Neural crest cell (in vitro differentiated cells): ENCODE data around the gene FAM118A. TPM values are rescaled to one million over a fixed set of nuclear protein-coding genes. Genes with fewer than 3 reads are reported as not detected.
"Not testable (repeated sequence)": the region's sequence is repeated elsewhere in the genome, so short reads cannot be mapped to it uniquely, and the experiment has no call there.

ENCODE experiments used
- DNase-seq: peaks from one replicate; pipeline ENCODE4 v3.0.0; 2021; ENCODE audit warnings: low read depth, mixed read lengths, low spot score
- H3K27ac Mint-ChIP-seq: one replicate; pipeline ENCODE4 v1.8.0; 2021; ENCODE audit warnings: mild to moderate bottlenecking, mixed read lengths; ENCODE audit not compliant: unreplicated experiment
- H3K27me3 Mint-ChIP-seq: 2 replicates; pipeline ENCODE4 v1.8.0; 2021; ENCODE audit warnings: low read depth, mild to moderate bottlenecking, mixed read lengths
- H3K36me3 Mint-ChIP-seq: 2 replicates; pipeline ENCODE4 v1.8.0; 2021; ENCODE audit warnings: low read depth, mild to moderate bottlenecking, mixed read lengths
- H3K4me1 Mint-ChIP-seq: 2 replicates; pipeline ENCODE4 v1.8.0; 2021; ENCODE audit warnings: mixed read lengths
- H3K4me3 Mint-ChIP-seq: one replicate; pipeline ENCODE4 v1.8.0; 2021; ENCODE audit warnings: mild to moderate bottlenecking, mixed read lengths
- H3K9me3 Mint-ChIP-seq: 2 replicates; pipeline ENCODE4 v1.8.0; 2021; ENCODE audit warnings: mixed read lengths
- total RNA-seq: library from RNA; stranded (reverse); gene quantifications from 2 replicates; pipeline ENCODE4 v1.2.1, GENCODE V29; 2021
- TF ChIP-seq, protein P1 (sequence below): fragments of 200-600 bp; sonication (generic); conservative IDR thresholded peaks from 2 replicates; pipeline ENCODE4 v1.5.0; 2021; ENCODE audit warnings: antibody characterized with exemption, mild to moderate bottlenecking

Gene FAM118A
- total RNA-seq, 1 donor from 2014 or later = 60.7 TPM

DNA sequence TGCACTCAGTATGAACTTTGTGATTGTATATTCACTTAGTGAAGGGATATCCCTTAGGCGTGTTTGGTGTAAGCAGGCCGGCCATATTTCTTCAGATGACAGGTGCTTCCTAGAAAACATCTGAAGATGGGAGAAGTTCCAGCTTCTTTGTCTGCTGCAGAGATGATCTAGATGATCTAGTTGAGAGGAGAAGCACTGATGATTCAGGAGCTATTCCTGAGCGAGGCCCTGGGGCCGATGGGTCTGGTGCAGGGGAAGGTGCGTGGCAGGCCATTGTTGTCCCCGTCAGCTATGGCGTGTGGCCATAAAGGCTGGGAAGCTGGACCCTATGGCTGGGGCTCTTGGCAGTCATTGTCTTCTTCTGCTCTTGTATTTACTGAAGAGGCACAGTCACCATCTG is 14.0 kb downstream of the FAM118A start:
- no peaks in the 10 kb centered on the region for H3K9me3 Mint-ChIP-seq
- H3K4me1 Mint-ChIP-seq = peaks cover 14% of the 10 kb centered on the region
- no peak overlapping the region for H3K27ac Mint-ChIP-seq
- H3K4me3 Mint-ChIP-seq = no peak overlapping the region
- TF ChIP-seq, protein P1, sequence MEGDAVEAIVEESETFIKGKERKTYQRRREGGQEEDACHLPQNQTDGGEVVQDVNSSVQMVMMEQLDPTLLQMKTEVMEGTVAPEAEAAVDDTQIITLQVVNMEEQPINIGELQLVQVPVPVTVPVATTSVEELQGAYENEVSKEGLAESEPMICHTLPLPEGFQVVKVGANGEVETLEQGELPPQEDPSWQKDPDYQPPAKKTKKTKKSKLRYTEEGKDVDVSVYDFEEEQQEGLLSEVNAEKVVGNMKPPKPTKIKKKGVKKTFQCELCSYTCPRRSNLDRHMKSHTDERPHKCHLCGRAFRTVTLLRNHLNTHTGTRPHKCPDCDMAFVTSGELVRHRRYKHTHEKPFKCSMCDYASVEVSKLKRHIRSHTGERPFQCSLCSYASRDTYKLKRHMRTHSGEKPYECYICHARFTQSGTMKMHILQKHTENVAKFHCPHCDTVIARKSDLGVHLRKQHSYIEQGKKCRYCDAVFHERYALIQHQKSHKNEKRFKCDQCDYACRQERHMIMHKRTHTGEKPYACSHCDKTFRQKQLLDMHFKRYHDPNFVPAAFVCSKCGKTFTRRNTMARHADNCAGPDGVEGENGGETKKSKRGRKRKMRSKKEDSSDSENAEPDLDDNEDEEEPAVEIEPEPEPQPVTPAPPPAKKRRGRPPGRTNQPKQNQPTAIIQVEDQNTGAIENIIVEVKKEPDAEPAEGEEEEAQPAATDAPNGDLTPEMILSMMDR = no peak
- no peaks in the 10 kb centered on the region for H3K27me3 Mint-ChIP-seq
- no peak for DNase-seq
- H3K36me3 Mint-ChIP-seq = peaks cover 17% of the 10 kb centered on the region

DNA sequence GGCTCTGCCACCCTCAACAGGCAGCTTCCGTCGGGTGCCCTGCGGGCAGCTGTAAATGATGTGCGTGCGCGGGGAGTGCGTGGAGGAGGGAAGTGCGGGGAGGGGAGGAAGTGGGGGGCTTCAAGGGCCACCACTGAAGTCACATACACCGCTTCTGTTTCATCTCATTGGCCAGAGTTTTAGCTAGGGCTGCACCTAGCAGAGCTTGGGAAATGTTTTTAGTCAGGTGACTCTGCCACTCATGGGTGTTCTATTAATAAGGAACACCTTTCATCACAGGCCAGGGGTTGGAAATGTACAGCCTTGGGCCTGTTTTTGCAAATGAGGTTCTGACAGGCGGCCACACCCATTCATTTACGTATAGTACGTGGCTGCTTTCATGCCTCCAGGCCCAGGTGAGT is 14.6 kb downstream of the FAM118A start:
- peaks cover 17% of the 10 kb centered on the region for H3K36me3 Mint-ChIP-seq
- no peaks in the 10 kb centered on the region for H3K27me3 Mint-ChIP-seq
- TF ChIP-seq, protein P1 = no peak
- H3K9me3 Mint-ChIP-seq = no peaks in the 10 kb centered on the region
- no peak for DNase-seq
- no peak overlapping the region for H3K4me3 Mint-ChIP-seq
- H3K27ac Mint-ChIP-seq = no peak overlapping the region
- H3K4me1 Mint-ChIP-seq = peaks cover 8% of the 10 kb centered on the region

DNA sequence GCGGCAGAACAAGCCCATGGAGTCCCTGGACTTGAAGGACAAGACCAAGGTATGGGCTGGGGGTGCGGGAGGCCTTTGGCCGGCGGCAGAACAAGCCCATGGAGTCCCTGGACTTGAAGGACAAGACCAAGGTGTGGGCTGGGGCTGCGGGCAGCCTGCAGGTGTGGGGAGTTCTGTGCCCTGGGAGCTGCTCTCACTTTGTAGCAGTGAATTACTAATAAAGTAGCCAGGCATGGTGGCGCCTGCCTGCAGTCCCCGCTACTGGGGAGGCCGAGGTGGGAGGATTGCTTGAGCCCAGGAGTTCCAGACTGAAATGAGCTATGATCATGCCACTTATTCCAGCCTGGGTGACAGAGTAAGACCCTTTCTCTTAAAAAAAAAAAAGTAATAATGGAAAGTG is 18.5 kb downstream of the FAM118A start:
- H3K4me3 Mint-ChIP-seq, H3K27ac Mint-ChIP-seq, H3K9me3 Mint-ChIP-seq, H3K27me3 Mint-ChIP-seq, DNase-seq, H3K4me1 Mint-ChIP-seq: not testable (repeated sequence)
- peaks cover 16% of the 10 kb centered on the region for H3K36me3 Mint-ChIP-seq

DNA sequence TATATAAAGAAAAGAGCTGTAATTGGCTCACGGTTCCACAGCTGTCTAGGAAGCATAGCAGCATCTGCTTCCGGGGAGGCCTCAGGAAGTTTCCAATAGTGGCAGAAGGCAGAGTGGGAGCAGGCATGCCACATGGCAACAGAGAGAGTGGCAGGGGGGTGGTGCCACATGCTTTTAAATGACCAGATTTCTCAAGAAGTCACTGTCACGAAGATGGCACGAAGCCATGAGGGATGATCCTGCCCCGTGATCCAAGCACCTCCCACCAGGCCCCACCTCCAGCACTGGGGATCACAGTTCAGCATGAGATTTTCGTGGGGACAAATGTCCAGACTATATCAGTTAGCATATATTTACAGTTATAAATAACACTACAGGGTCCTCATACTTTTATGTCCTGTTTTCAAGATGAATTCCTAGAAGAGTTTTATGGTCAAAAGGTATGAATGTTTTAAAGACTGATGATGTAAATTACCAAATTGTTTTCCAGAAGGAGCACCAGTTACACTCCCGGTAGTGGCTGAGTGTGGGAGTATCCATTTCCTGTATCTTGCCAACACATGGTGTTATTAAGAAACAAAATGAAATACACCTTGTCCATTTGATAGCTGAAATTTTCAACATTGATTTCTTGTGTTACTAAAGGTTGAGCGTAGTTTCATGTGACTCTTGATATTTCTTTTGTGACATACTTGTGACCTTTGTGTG is 19.2 kb downstream of the FAM118A start:
- Mint-ChIP-seq H3K9me3 (no peaks in the 10 kb centered on the region), H3K4me1 (no peaks in the 10 kb centered on the region), H3K36me3 (peaks cover 9% of the 10 kb centered on the region), H3K27me3 (no peaks in the 10 kb centered on the region), H3K4me3 (no peak overlapping the region), H3K27ac (no peak overlapping the region)
- TF ChIP-seq, protein P1 = no peak
- no peak for DNase-seq

DNA sequence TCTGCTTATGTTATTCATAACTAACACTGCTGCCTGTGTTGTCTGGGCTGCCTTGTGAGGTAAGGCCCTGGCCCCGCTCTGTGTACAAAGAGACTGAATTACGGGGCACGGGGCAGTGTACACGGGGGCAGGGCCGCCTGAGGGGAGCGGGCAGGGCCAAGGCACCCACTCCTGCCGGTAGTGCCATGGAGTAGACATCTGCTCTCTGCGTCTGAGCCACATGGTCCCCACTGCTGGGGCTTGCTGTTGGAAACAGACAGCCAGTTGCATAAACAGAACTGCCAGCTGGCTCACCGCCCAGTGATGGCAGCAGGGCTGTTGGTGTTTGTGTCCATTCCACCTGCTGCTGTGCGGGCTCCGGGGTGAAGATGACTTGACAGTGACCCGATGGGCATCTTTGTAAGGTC is 19.8 kb downstream of the FAM118A start:
- no peaks in the 10 kb centered on the region for H3K27me3 Mint-ChIP-seq
- DNase-seq = no peak
- H3K27ac Mint-ChIP-seq = no peak overlapping the region
- no peaks in the 10 kb centered on the region for H3K9me3 Mint-ChIP-seq
- H3K4me1 Mint-ChIP-seq = no peaks in the 10 kb centered on the region
- no peak overlapping the region for H3K4me3 Mint-ChIP-seq
- TF ChIP-seq, protein P1 = no peak
- H3K36me3 Mint-ChIP-seq = peaks cover 9% of the 10 kb centered on the region

DNA sequence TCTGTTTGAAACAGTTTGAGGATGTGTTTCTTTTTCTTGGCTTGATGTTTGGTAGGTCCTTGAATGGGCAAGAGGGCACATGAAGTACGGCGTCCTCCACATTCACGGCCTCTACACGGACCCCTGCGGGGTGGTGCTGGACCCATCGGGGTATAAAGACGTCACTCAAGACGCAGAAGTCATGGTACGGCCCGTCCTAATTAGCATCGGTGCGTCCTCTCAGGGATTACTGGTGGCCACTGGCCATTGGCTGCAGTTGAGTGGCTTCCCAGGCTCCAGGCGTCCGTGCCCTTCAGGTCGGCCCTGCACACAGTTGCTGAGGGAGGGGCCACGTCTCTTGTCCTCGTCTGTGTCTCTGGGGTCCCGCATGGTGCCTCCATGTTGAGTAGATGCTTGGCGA is 20.8 kb downstream of the FAM118A start:
- no peak overlapping the region for H3K4me3 Mint-ChIP-seq
- TF ChIP-seq, protein P1 = no peak
- H3K27me3 Mint-ChIP-seq = no peaks in the 10 kb centered on the region
- no peaks in the 10 kb centered on the region for H3K4me1 Mint-ChIP-seq
- H3K36me3 Mint-ChIP-seq = peaks cover 4% of the 10 kb centered on the region
- DNase-seq = no peak
- no peaks in the 10 kb centered on the region for H3K9me3 Mint-ChIP-seq
- H3K27ac Mint-ChIP-seq = no peak overlapping the region
